H1 (cell line): ENCODE results near the gene NFKBIE. TPM values are rescaled to one million over a fixed set of nuclear protein-coding genes. Genes with fewer than 3 reads are reported as not detected.

Experiments
- CTCF ChIA-PET: fragments of 300-600 bp; sonication (Branson Sonifier 250); formaldehyde crosslinking; loops from one replicate; lab custom pipeline; 2021; ENCODE audit not compliant: partially characterized antibody; lab: Charles Lee
- POLR2A ChIA-PET: fragments of 300-600 bp; sonication (Branson Sonifier 250); formaldehyde crosslinking; loops from one replicate; lab custom pipeline; 2021; ENCODE audit warnings: inconsistent platforms; ENCODE audit not compliant: partially characterized antibody; lab: Charles Lee
- DNase-seq, 2 experiments: peaks; one replicate each; pipeline versions ENCODE4 v3.0.0 to v3.0.0-alpha.2; 2010 to 2022; ENCODE audit warnings: low spot score in 2 of 2, low read depth in 1 of 2, mixed read lengths in 1 of 2
- FAIRE-seq: peaks from 2 replicates; lab custom pipeline; 2011; peaks lifted over from hg19 to GRCh38; lab: Jason Lieb, UNC
- H2AFZ ChIP-seq: 2 replicates; pipeline ENCODE4 v1.8.1; 2012; ENCODE audit warnings: low read length, inconsistent platforms
- H2AK5ac ChIP-seq: 2 replicates; pipeline ENCODE4 v1.6.1; 2013; ENCODE audit warnings: low read depth, low read length
- H2BK120ac ChIP-seq: replicated peaks from 2 replicates; pipeline ENCODE3; 2013; ENCODE audit warnings: low read depth, low read length, inconsistent platforms
- H2BK12ac ChIP-seq: 2 replicates; pipeline ENCODE4 v1.6.1; 2013; ENCODE audit warnings: low read depth, low read length
- H2BK15ac ChIP-seq: 2 replicates; pipeline ENCODE4 v1.6.1; 2013; ENCODE audit warnings: low read length
- H2BK20ac ChIP-seq: 2 replicates; pipeline ENCODE4 v1.6.1; 2013; ENCODE audit warnings: low read length
- H2BK5ac ChIP-seq: 2 replicates; pipeline ENCODE4 v1.6.1; 2013; ENCODE audit warnings: low read depth, low read length
- H3K14ac ChIP-seq: 2 replicates; pipeline ENCODE4 v1.6.1; 2013; ENCODE audit warnings: inconsistent platforms; ENCODE audit not compliant: insufficient read length
- H3K18ac ChIP-seq: 2 replicates; pipeline ENCODE4 v1.6.1; 2013; ENCODE audit warnings: low read length; ENCODE audit errors: extremely low read depth
- H3K23ac ChIP-seq: 2 replicates; pipeline ENCODE4 v1.6.1; 2013; ENCODE audit warnings: inconsistent platforms; ENCODE audit not compliant: insufficient read length
- H3K23me2 ChIP-seq: 2 replicates; pipeline ENCODE4 v1.6.1; 2013; ENCODE audit warnings: low read depth, low read length
- H3K27ac ChIP-seq: 2 replicates; pipeline ENCODE4 v1.6.1; 2011; ENCODE audit warnings: low read depth, low read length, inconsistent platforms
- H3K27me3 ChIP-seq, 4 experiments: replicated peaks in 1 of 4; 1 replicate in 1 of 4; 2 replicates in 3 of 4; pipeline versions ENCODE4 v1.6.1 to v1.8.1; 2011 to 2013; ENCODE audit warnings: low read length in 3 of 4, mild to moderate bottlenecking in 3 of 4, inconsistent platforms in 2 of 4, mixed read lengths in 2 of 4, moderate library complexity in 1 of 4; ENCODE audit not compliant: control insufficient read depth in 3 of 4, insufficient read depth in 3 of 4; ENCODE audit errors: extremely low read depth in 1 of 4
- H3K36me3 ChIP-seq, 4 experiments: 2 replicates each; pipeline versions ENCODE4 v1.6.1 to v1.8.1; 2011 to 2013; ENCODE audit warnings: mild to moderate bottlenecking in 4 of 4, low read length in 3 of 4, moderate library complexity in 2 of 4, control low read depth in 1 of 4, inconsistent platforms in 1 of 4; ENCODE audit not compliant: insufficient read depth in 4 of 4, control insufficient read depth in 2 of 4
- H3K4ac ChIP-seq: replicated peaks from 2 replicates; pipeline ENCODE3; 2013; ENCODE audit warnings: low read length, low read depth, mixed read lengths, inconsistent platforms; ENCODE audit not compliant: insufficient read length
- H3K4me1 ChIP-seq, 4 experiments: replicated peaks in 1 of 4; 1 replicate in 1 of 4; 2 replicates in 3 of 4; pipeline versions ENCODE4 v1.6.1 to v1.8.1; 2011 to 2013; ENCODE audit warnings: low read length in 3 of 4, inconsistent platforms in 2 of 4, mixed read lengths in 1 of 4; ENCODE audit not compliant: insufficient read depth in 4 of 4, control insufficient read depth in 3 of 4
- H3K4me2 ChIP-seq, 2 experiments: 2 replicates each; pipeline versions ENCODE4 v1.6.1 to v1.8.1; 2011 to 2013; ENCODE audit warnings: low read depth in 2 of 2, low read length in 2 of 2, control low read depth in 1 of 2, inconsistent platforms in 1 of 2, mild to moderate bottlenecking in 1 of 2; ENCODE audit not compliant: insufficient read depth in 1 of 2
- H3K4me3 ChIP-seq, 4 experiments: fragments of 200-600, 300-600 bp in 1 of 4; sonication (generic), shearing (Covaris generic), sonication (Bioruptor Twin) in 1 of 4; 2 replicates each; pipeline versions ENCODE4 v1.5.1 to v1.8.1; 2011 to 2016; ENCODE audit warnings: low read length in 4 of 4, low read depth in 3 of 4, control low read depth in 2 of 4, inconsistent platforms in 2 of 4, mild to moderate bottlenecking in 2 of 4, mixed read lengths in 1 of 4, moderate library complexity in 1 of 4; ENCODE audit not compliant: insufficient read depth in 2 of 4; ENCODE audit errors: extremely low read depth in 1 of 4
- H3K56ac ChIP-seq: replicated peaks from 2 replicates; pipeline ENCODE3; 2013; ENCODE audit warnings: low read depth, mild to moderate bottlenecking, mixed read lengths, low read length, inconsistent platforms; ENCODE audit not compliant: insufficient read length
- H3K79me1 ChIP-seq: 2 replicates; pipeline ENCODE4 v1.6.1; 2013; ENCODE audit warnings: low read depth, low read length, control low read depth
- H3K79me2 ChIP-seq, 2 experiments: 2 replicates each; pipeline versions ENCODE4 v1.6.1 to v1.8.1; 2012 to 2013; ENCODE audit warnings: low read length in 2 of 2, mild to moderate bottlenecking in 2 of 2, inconsistent platforms in 1 of 2; ENCODE audit not compliant: insufficient read depth in 2 of 2, control insufficient read depth in 1 of 2
- H3K9ac ChIP-seq, 4 experiments: replicated peaks in 1 of 4; 1 replicate in 1 of 4; 2 replicates in 3 of 4; pipeline versions ENCODE4 v1.6.1 to v1.8.1; 2011 to 2013; ENCODE audit warnings: low read depth in 3 of 4, low read length in 3 of 4, control low read depth in 2 of 4, mild to moderate bottlenecking in 2 of 4, moderate library complexity in 2 of 4, inconsistent platforms in 1 of 4; ENCODE audit errors: extremely low read depth in 1 of 4
- H3K9me3 ChIP-seq, 2 experiments: 2 replicates each; pipeline versions ENCODE4 v1.6.1 to v1.8.1; 2012 to 2013; ENCODE audit warnings: mild to moderate bottlenecking in 2 of 2, moderate library complexity in 2 of 2, control low read depth in 1 of 2, inconsistent platforms in 1 of 2, low read depth in 1 of 2, low read length in 1 of 2, mixed read lengths in 1 of 2; ENCODE audit not compliant: insufficient read depth in 2 of 2
- H4K20me1 ChIP-seq, 2 experiments: replicated peaks in 1 of 2; 2 replicates each; pipeline versions ENCODE3 to v1.8.1; 2011 to 2013; ENCODE audit warnings: inconsistent platforms in 2 of 2, low read length in 2 of 2, mild to moderate bottlenecking in 1 of 2; ENCODE audit not compliant: insufficient read depth in 2 of 2, control insufficient read depth in 1 of 2
- H4K5ac ChIP-seq: 2 replicates; pipeline ENCODE4 v1.6.1; 2013; ENCODE audit warnings: low read length, low read depth, mixed read lengths, inconsistent platforms; ENCODE audit not compliant: insufficient read length
- H4K8ac ChIP-seq: 2 replicates; pipeline ENCODE4 v1.8.0; 2013; ENCODE audit warnings: mild to moderate bottlenecking, moderate library complexity, low read length, inconsistent platforms; ENCODE audit not compliant: insufficient read depth; ENCODE audit errors: extremely low read depth
- H4K91ac ChIP-seq: replicated peaks from 2 replicates; pipeline ENCODE3; 2013; ENCODE audit warnings: low read length, mixed read lengths, inconsistent platforms; ENCODE audit not compliant: insufficient read length
- POLR2A ChIP-seq, 2 experiments: IDR thresholded peaks; 1 replicate in 1 of 2; 2 replicates in 1 of 2; pipeline ENCODE4 v1.6.1; 2011; ENCODE audit warnings: low read depth in 2 of 2, low read length in 2 of 2, mild to moderate bottlenecking in 2 of 2; ENCODE audit errors: control extremely low read depth in 1 of 2
- POLR2AphosphoS5 ChIP-seq: IDR thresholded peaks from 2 replicates; pipeline ENCODE4 v1.6.1; 2011; ENCODE audit warnings: low read depth, low read length
- SIN3A ChIP-seq, 2 experiments: IDR thresholded peaks in 1 of 2; conservative IDR thresholded peaks in 1 of 2; 2 replicates each; pipeline ENCODE4 v1.6.1; 2011 to 2012; ENCODE audit warnings: low read length in 2 of 2, improper control_type of control experiment in 1 of 2, low read depth in 1 of 2, mild to moderate bottlenecking in 1 of 2
- TBP ChIP-seq: IDR thresholded peaks from 2 replicates; pipeline ENCODE4 v1.6.1; 2011; ENCODE audit warnings: low read depth, low read length, improper control_type of control experiment
- WGBS, 2 experiments: shearing (Covaris generic) in 1 of 2; methylation state at CpG; one replicate each; pipeline versions ENCODE4 v1.1.6 to v1.1.7; 2013 to 2015; ENCODE audit warnings: low lambda C conversion rate in 2 of 2, mixed read lengths in 2 of 2, inconsistent platforms in 1 of 2, low coverage in 1 of 2, missing lambda C conversion rate in 1 of 2; ENCODE audit not compliant: insufficient replicate concordance in 2 of 2, insufficient coverage in 1 of 2, insufficient read length in 1 of 2; ENCODE audit errors: extremely low coverage in 1 of 2, missing lambda C conversion rate in 1 of 2; 5-methylcytosine and 5-hydroxymethylcytosine counted together
- polyA plus RNA-seq, 7 experiments: library from polyadenylated mRNA; depleted of rRNA in 3 of 7; stranded (reverse) in 5 of 7; unstranded in 2 of 7; fragments of >200 nt in 5 of 7; fragments of 200-250 nt in 2 of 7; gene quantifications; 1 replicate in 5 of 7; 2 replicates in 1 of 7; 4 replicates in 1 of 7; pipeline versions ENCODE4 v1.2.1 to v1.2.3, GENCODE V29; 2011 to 2013; ENCODE audit warnings: missing spikeins in 2 of 7, mixed read lengths in 2 of 7
- total RNA-seq: library from RNA; stranded (reverse); fragmentation: NEBNext Ultra II Directional; extraction: Animal tissue kit (Norgen Biotek cat#: 25700); gene quantifications from 2 replicates; pipeline ENCODE4 v1.2.1, GENCODE V29; 2021

The NFKBIE gene
- total and polyA plus RNA-seq, 2 of the 8 experiments (the other 6 are each of a cell fraction or from before 2014, with no cell fraction given): 13.5 to 19.2 TPM

DNA sequence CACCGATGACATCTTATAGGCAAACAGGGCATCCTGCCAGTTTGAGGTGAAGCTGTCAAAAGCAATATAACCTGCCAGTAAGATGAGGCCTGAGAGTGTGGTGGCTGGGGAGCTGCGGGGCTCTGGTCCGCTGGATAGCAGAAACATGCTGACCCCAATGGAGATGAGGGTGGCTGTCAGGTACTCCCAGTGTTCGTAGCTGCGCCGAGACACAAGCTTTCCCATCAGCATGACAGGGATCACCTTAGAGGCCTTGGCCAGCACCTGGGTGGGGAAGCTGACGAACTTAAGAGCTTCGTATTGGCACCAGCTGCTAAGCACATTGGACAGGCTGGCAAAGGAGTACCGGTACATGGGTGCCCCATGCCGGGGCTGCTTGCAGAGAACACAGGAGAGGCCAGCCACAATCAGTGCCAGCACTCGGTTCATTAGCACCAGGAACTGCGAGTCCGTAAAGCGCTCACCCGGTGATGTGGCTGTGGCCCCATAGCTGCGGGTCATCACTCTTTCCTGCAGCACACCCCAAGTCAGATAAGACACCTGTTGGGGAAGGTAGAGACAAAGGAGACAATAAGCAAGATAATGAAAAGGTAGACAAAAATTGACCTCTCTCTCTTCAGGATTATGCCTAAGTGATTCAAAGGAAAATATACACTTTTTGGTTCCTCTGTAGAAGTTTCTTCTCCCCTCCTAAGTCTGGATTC lies 10.1 kb downstream of the NFKBIE start:
- peaks cover 37 to 58% (median 54%) of the 10 kb centered on the region in 4 experiments for H3K36me3 ChIP-seq
- peaks cover 0 to 32% of the 10 kb centered on the region in 2 experiments; a peak in 2 of 4 replicates for H3K79me2 ChIP-seq
- CTCF ChIA-PET: interaction anchor here (0.6 to 4.8 kb wide), 21 partner anchors 8 to 160 kb away, joined by 3 to 48 read pairs (median 4); partner anchors contain the start of genes AARS2, HSP90AB1 and TMEM151B
- H3K9me3 ChIP-seq: no peaks in the 10 kb centered on the region
- POLR2A ChIA-PET: interaction anchor here (0.6 to 15.1 kb wide), 40 partner anchors 12 to 626 kb away, joined by 3 to 581 read pairs (median 6); partner anchors contain the start of genes AARS2, CAPN11, GTPBP2 and HSP90AB1
- no peak overlapping the region for H2AFZ ChIP-seq
- H2BK15ac ChIP-seq: no peak overlapping the region
- H2AK5ac ChIP-seq: no peak overlapping the region
- no peak overlapping the region for H3K27ac ChIP-seq
- no peak for TF ChIP-seq TBP
- TF ChIP-seq POLR2AphosphoS5: peak; percentile 92
- peak in 1 of 2 experiments; percentile 56; a peak in 1 of 3 replicates for TF ChIP-seq POLR2A (IDR thresholded peaks at IDR 0.05; ENCODE audit: control extremely low read depth in 1 of 2, low read depth in 2 of 2, low read length in 2 of 2)
- TF ChIP-seq SIN3A (conservative IDR thresholded peaks at IDR 0.05 in 1 of 2, IDR thresholded peaks at IDR 0.05 in 1 of 2; ENCODE audit: low read depth in 1 of 2, low read length in 2 of 2): 0 out of 4 replicates have a peak, but pooled peaks of 1 of the 2 experiments have one; percentile 39
- no peak overlapping the region for H2BK12ac ChIP-seq
- H2BK5ac ChIP-seq: no peak overlapping the region
- FAIRE-seq: no peak
- no peak overlapping the region for H2BK20ac ChIP-seq
- no peaks in the 10 kb centered on the region; the same call in 1 of the 2 replicates for H3K79me1 ChIP-seq
- no peak overlapping the region for H3K9ac ChIP-seq
- no peak overlapping the region for H3K4ac ChIP-seq
- H3K27me3 ChIP-seq: no peaks in the 10 kb centered on the region
- no peak overlapping the region for H4K8ac ChIP-seq
- H4K91ac ChIP-seq: no peak overlapping the region
- H3K14ac ChIP-seq: no peak overlapping the region
- no peak overlapping the region for H2BK120ac ChIP-seq
- no peak overlapping the region for H4K5ac ChIP-seq
- H3K4me1 ChIP-seq: peaks cover 3 to 15% (median 6%) of the 10 kb centered on the region in 4 experiments; a peak in 5 of 7 replicates
- peak overlapping the region in 3 of 4 experiments; percentile 67 to 85 (median 83); a peak in 4 of 8 replicates for H3K4me3 ChIP-seq
- H4K20me1 ChIP-seq: peaks cover 8 to 24% of the 10 kb centered on the region in 2 experiments
- peaks cover 11% of the 10 kb centered on the region for H3K23me2 ChIP-seq
- peak in 1 of 2 experiments; percentile 62 for DNase-seq
- 86% methylated on average over 16 of the region's 16 CpGs; no CpG with 5 or more reads in 1 of the 2 experiments for WGBS, 2 experiments
- H3K4me2 ChIP-seq: peak overlapping the region; percentile 58 to 82; a peak in 3 of 4 replicates
- H3K56ac ChIP-seq: no peak overlapping the region
- H3K23ac ChIP-seq: no peak overlapping the region
- H3K18ac ChIP-seq: no peak overlapping the region
